ENCODE data around the gene FCN3. TPM values are rescaled to one million over a fixed set of nuclear protein-coding genes. Genes with fewer than 3 reads are reported as not detected.

Gene FCN3
- total and polyA plus RNA-seq, 9 of the 15 experiments (the other 6 are each of a cell fraction or from before 2014, with no cell fraction given) = 0.49 TPM; not detected in 8

DNA sequence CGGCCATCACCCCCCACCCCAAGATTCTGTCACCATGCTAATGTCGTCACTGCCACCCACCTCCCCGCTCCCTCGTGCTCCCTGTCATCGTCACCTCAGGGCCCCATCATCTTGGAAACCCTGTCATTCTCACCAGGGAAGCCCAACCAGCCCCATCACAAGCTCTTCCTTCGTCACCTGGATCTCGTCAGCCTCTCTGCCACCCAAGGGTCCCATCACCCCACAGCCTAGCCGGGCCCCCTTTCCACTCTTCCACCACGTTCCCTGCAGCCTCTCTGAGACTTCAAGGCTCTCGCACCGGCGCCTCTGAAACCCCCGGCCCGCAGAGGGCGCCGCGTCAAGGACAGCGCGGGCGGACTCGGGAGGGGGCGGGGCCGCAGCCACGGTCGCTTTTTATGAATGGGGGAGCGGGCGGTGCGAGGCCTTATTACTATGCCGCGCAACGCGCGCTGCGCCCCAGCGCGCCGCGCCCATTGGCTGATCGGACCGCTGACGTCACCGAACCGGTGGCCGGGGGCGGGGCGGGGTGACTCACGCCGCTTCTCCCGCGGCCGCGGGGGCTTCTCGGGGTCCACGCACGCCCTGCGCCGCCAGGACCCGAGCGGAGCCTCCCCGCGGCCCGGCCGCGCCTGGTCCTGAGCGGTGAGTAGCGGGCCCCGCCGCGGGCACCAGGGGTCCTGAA lies 17.6 kb upstream of the FCN3 start, which contains the start of gene GPR3 (continued):
- TF ChIP-seq, protein P1, sequence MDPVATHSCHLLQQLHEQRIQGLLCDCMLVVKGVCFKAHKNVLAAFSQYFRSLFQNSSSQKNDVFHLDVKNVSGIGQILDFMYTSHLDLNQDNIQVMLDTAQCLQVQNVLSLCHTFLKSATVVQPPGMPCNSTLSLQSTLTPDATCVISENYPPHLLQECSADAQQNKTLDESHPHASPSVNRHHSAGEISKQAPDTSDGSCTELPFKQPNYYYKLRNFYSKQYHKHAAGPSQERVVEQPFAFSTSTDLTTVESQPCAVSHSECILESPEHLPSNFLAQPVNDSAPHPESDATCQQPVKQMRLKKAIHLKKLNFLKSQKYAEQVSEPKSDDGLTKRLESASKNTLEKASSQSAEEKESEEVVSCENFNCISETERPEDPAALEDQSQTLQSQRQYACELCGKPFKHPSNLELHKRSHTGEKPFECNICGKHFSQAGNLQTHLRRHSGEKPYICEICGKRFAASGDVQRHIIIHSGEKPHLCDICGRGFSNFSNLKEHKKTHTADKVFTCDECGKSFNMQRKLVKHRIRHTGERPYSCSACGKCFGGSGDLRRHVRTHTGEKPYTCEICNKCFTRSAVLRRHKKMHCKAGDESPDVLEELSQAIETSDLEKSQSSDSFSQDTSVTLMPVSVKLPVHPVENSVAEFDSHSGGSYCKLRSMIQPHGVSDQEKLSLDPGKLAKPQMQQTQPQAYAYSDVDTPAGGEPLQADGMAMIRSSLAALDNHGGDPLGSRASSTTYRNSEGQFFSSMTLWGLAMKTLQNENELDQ (CRISPR knock-in tag; IDR thresholded peaks at IDR 0.05; ENCODE audit: borderline replicate concordance) = no peak
- TF ChIP-seq, protein P2, sequence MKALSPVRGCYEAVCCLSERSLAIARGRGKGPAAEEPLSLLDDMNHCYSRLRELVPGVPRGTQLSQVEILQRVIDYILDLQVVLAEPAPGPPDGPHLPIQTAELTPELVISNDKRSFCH (CRISPR knock-in tag; IDR thresholded peaks at IDR 0.05) = no peak
- TF ChIP-seq, protein P2 (tag; IDR thresholded peaks at IDR 0.05) = peak; percentile 29; the same call in 1 of the 2 replicates
- TF ChIP-seq ETS2 (tag; IDR thresholded peaks at IDR 0.05; ENCODE audit: borderline replicate concordance, poor library complexity, severe bottlenecking) (no peak), SMAD3 (CRISPR knock-in tag; conservative IDR thresholded peaks at IDR 0.05) (0 out of 2 replicates have a peak, but pooled peaks have one; percentile 22), ARNT (IDR thresholded peaks at IDR 0.05) (peak; percentile 30 to 68; a peak in 2 of 4 replicates), BRCA1 (IDR thresholded peaks at IDR 0.05) (no peak), BRCA1 (CRISPR knock-in tag; IDR thresholded peaks at IDR 0.05) (no peak), RBM15 (IDR thresholded peaks at IDR 0.05; ENCODE audit: insufficient read depth, low read length) (no peak), JUND (IDR thresholded peaks at IDR 0.05; ENCODE audit: borderline replicate concordance, low read depth, low read length) (peak; percentile 95), JUND (tag; IDR thresholded peaks at IDR 0.05; ENCODE audit: borderline replicate concordance, low read depth, low read length) (peak; percentile 92; the same call in 1 of the 3 replicates), SMAD4 (CRISPR knock-in tag; conservative IDR thresholded peaks at IDR 0.05) (peak; percentile 68), PHB2 (IDR thresholded peaks at IDR 0.05; ENCODE audit: low read depth) (peak; percentile 51; the same call in 1 of the 2 replicates), ZNF165 (CRISPR knock-in tag; IDR thresholded peaks at IDR 0.05; ENCODE audit: borderline replicate concordance) (no peak)
- TF ChIP-seq, protein P3, sequence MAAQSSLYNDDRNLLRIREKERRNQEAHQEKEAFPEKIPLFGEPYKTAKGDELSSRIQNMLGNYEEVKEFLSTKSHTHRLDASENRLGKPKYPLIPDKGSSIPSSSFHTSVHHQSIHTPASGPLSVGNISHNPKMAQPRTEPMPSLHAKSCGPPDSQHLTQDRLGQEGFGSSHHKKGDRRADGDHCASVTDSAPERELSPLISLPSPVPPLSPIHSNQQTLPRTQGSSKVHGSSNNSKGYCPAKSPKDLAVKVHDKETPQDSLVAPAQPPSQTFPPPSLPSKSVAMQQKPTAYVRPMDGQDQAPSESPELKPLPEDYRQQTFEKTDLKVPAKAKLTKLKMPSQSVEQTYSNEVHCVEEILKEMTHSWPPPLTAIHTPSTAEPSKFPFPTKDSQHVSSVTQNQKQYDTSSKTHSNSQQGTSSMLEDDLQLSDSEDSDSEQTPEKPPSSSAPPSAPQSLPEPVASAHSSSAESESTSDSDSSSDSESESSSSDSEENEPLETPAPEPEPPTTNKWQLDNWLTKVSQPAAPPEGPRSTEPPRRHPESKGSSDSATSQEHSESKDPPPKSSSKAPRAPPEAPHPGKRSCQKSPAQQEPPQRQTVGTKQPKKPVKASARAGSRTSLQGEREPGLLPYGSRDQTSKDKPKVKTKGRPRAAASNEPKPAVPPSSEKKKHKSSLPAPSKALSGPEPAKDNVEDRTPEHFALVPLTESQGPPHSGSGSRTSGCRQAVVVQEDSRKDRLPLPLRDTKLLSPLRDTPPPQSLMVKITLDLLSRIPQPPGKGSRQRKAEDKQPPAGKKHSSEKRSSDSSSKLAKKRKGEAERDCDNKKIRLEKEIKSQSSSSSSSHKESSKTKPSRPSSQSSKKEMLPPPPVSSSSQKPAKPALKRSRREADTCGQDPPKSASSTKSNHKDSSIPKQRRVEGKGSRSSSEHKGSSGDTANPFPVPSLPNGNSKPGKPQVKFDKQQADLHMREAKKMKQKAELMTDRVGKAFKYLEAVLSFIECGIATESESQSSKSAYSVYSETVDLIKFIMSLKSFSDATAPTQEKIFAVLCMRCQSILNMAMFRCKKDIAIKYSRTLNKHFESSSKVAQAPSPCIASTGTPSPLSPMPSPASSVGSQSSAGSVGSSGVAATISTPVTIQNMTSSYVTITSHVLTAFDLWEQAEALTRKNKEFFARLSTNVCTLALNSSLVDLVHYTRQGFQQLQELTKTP (IDR thresholded peaks at IDR 0.05; ENCODE audit: low read depth in 1 of 2, partially characterized antibody in 2 of 2) = peak in 1 of 2 experiments; percentile 16
- TF ChIP-seq, protein P4, sequence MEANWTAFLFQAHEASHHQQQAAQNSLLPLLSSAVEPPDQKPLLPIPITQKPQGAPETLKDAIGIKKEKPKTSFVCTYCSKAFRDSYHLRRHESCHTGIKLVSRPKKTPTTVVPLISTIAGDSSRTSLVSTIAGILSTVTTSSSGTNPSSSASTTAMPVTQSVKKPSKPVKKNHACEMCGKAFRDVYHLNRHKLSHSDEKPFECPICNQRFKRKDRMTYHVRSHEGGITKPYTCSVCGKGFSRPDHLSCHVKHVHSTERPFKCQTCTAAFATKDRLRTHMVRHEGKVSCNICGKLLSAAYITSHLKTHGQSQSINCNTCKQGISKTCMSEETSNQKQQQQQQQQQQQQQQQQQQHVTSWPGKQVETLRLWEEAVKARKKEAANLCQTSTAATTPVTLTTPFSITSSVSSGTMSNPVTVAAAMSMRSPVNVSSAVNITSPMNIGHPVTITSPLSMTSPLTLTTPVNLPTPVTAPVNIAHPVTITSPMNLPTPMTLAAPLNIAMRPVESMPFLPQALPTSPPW (CRISPR knock-in tag; IDR thresholded peaks at IDR 0.05) = peak; percentile 91
- TF ChIP-seq, protein P5, sequence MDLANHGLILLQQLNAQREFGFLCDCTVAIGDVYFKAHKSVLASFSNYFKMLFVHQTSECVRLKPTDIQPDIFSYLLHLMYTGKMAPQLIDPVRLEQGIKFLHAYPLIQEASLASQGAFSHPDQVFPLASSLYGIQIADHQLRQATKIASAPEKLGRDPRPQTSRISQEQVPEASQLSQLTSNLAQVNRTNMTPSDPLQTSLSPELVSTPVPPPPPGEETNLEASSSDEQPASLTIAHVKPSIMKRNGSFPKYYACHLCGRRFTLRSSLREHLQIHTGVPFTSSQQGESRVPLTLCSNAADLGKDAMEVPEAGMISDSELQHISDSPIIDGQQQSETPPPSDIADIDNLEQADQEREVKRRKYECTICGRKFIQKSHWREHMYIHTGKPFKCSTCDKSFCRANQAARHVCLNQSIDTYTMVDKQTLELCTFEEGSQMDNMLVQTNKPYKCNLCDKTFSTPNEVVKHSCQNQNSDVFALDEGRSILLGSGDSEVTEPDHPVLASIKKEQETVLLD (IDR thresholded peaks at IDR 0.05) = 0 out of 2 replicates have a peak, but pooled peaks have one; percentile 13
